DMS 273 treated with DMSO at 0.1 percent for 48 hours (cell line): ENCODE measurements around the gene GINS3.

Source experiments
- DNase-seq: peaks from one replicate; lab custom pipeline; 2025; lab: John Stamatoyannopoulos, UW

Gene GINS3

DNA sequence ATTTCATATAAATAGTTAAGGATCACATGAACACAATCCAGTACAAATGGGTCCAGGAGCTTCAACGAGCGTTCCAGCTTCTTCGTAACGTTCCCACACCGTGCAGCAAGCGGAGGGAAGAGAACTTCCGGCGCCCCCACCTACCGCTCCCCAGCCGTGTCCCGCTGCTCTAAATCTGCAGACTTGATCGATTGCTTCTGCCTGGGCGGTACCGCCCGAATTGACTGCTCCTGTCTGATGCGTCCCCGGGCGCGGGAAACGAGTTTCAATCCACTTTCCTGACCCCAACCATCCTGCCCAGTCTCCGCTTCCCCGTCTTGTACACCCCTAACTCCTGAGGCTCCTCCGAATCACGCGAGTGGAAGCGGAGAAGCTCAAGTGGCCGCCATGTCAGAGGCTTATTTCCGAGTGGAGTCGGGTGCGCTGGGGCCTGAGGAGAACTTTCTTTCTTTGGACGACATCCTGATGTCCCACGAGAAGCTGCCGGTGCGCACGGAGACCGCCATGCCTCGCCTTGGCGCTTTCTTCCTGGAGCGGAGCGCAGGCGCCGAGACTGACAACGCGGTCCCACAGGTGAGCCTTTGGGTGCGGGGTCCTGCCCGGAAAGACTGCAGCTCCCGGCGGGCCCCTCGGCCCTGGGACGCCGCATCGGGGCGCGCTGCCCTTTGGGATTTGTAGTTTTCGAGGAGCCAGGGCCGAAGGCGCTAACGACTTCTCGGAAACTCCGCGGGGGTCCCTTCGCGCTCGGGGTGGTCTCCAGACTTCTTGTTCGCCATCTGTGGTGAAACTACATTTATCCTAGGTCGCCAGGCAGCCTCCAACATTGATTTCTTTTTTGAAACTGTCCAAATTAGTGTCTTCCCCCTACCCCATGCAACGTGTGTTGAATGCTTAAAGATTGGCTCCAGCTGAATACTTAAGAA, at the start of gene GINS3:
TSS of gene GINS3 (plus strand) at position 257 of the 923 bp plus-strand sequence. CDS start at position 388, 131 bp downstream.
- DNase-seq: peak; percentile 71

DNA sequence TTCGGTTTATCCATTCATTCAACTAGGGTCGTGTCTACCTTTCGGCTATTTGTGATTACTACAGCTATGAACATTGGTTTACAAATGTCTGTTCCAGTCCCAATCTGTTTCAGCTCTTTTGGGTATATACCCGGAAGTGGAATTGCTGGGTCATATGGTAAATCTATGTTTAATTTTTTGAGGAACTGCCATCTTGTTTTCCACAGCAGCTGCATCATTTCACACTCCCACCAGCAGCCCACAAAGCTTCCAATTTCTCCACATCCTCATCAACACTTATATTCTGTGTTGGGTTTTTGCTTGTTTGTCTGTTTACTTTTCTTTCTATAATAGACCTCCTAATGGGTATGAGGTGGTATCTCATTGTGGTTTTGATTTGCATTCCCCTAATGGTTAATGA, 48.7 kb upstream of the GINS3 start:
- no peak for DNase-seq

DNA sequence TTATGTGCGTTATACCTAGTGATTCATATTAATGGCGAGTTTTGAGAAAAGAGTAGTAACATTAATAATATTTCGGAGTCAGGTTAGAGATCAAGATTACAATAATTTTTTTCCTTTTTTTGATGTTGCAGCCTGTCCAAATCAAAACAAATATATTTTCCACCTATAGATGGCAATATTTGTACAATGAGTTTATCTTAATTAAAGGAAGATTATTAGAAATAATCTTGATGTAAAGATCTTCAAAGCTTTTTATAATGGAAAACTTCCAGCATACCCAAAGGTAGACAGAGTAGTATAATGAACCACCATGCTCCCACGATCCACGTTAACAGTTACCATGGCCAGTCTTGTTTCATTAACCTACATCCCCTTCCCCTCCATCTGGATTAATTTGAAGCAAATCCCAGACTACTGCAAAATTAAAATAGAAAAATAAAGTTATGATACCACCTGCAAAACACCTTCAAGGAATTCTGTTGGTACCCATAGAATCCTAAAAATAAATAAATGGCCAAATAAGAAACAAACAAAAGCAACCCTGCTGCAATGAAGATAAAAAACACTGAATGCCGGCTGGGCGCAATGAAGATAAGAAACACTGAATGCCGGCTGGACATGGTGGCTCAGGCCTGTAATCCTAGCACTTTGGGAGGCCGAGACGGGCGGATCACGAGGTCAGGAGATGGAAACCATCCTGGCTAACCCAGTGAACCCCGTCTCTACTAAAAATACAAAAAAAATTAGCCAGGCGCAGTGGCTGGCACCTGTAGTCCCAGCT, 46.5 kb upstream of the GINS3 start:
- no peak for DNase-seq

DNA sequence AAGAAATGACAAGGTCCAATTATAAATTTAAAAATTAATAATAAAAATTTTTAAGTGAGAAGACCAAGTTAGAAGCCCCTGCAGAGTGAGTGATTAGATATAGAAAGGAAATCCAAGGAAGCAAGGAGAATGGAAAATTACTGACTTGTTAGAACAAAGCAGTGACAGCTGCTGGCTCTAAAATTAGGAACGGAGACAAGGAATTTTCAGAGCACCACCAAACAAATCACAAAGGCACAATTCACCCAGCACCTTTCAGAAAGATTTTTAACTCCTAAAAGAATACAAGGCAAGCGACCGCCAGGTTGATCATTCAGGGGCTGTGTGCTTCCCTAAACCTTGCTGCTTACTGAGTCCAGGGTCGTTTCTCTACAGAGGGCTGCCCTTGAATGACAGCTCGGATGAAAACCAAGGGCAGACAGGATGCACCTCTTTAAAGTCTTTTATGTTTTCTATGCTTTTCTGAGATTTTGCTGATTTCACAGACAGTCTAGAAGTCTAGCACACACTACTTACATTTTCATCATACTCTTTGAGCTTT, 45.4 kb upstream of the GINS3 start:
- DNase-seq: no peak

DNA sequence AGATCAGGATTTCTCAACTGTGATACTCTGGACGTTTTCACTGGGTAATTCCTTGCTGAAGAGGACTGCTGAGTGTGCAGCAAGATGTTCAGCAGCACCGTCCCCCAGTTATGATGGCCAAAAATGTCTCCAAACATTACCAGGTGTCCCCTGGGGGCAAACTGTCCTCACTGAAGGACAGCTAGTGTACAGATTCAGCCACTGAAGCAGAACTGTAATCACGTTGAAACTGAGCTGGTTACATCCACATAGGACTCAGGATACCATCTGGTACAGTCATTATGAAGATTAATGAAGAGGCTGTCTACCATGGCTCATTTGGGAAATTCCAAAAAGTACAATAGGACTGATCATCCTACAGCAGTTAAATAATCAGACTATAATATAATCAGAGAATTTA, 43.3 kb upstream of the GINS3 start:
- peak; percentile 5 for DNase-seq

DNA sequence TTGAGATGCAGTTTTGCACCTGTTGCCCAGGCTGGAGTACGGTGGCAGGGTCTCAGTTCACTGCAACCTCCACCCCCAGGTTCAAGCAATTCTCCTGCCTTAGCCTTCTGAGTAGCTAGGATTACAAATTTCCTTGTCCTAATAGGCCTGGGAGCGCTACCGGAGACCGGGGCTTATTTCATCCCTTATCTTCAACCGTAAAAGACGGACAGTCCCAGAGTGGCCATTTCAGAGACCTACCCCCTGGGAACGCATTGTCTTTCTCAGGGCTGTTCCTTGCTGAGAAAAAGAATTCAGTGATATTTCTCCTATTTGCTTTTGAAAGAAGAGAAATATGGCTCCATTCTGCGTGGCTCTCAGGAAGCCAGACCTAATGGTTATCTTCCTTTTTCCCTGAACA, 39.6 kb upstream of the GINS3 start:
- no peak for DNase-seq

DNA sequence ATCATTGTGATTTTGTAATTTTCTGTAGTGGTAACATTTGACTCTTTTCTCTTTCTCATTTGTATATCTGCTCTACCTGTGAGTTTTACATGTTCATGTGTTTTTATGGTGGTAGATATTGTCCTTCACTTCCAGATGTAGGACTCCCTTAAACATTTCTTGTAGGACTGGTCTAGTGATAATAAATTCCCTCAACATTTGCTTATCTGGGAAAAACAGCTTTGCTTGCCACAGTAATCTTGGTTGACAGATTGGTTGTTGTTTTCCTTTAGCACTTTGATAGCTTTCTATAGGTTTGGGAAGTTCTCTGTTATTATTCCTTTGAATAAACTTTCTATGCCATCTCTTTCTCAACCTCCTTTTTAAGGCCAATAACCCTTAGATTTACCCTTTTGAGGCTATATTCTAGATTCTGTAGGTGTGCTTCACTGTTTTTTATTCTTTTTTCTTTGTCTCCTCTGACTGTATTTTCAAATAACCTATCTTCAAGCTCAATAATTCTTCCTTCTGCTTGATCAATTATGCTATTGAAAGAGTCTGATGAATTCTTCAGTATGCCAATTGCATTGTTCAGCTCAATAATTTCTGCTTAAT, 32.1 kb upstream of the GINS3 start:
- no peak for DNase-seq

DNA sequence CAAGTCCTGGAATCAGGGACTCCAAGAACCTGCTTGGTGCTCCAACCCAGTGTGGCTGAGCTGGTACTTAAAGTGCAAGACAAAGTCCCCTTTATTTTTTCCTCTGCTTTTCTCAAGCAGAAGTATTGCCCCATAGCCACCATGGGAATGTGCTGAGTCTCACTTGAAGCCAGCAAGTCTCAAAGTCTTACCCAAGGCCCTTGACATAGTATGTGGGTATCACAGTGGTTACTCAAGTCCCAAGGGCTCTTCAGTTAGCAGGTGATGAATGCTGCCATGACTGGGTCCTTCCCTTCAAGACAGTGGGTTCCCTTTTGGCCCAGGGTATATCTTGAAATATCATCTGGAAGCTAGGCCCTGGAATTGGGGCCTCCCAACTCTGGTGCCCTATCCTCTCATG, 30.5 kb upstream of the GINS3 start:
- DNase-seq: no peak

DNA sequence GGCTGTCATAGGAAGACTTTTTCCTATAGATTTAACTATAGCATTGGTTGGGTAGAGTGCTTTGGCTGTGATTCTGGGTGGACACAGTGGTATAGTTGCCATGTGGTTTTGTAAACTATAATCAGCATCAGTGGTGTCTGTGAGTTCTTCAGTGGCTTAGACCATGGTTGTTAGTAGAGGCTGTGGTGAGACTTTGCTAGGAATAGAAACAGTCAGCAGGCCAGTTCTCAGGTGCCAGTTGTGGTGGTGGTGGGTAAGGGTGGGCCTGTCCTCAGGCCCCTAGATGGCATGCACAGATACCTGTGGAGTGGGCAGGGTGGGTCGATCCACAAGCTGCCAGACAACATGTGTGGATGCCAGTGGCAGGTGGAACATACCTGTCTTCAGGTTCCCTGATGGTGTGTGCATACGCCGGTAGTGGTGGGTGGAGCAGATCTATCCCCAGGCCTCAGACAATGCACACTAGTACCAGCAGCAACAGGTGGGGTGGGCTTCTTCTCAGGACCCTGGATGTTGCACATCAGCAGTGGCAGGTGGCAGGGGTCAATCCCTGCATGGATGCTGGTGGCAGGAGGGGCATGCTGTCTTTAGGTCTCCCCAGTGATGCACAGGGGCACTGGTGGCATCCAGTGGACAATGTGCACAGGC, 28.4 kb upstream of the GINS3 start:
- no peak for DNase-seq

DNA sequence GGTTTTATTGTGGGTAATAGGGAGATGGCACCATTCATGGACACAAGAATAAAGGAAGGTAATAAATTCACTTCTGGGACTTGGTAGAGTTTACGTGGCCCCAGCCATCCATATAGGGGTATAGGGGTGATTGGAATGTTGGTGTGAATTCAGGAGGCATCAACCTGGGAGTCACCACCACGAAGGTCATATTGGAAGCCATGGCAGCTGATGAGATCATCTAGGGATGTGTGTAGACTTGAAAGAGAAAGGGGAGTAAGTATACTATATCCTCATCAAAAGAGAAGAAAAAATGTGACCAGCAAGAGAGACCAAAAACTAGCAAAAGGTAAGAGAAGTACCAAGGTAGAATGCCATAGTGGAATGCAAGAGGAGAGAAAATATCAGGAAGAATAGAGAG, 26.6 kb upstream of the GINS3 start:
- DNase-seq: no peak

DNA sequence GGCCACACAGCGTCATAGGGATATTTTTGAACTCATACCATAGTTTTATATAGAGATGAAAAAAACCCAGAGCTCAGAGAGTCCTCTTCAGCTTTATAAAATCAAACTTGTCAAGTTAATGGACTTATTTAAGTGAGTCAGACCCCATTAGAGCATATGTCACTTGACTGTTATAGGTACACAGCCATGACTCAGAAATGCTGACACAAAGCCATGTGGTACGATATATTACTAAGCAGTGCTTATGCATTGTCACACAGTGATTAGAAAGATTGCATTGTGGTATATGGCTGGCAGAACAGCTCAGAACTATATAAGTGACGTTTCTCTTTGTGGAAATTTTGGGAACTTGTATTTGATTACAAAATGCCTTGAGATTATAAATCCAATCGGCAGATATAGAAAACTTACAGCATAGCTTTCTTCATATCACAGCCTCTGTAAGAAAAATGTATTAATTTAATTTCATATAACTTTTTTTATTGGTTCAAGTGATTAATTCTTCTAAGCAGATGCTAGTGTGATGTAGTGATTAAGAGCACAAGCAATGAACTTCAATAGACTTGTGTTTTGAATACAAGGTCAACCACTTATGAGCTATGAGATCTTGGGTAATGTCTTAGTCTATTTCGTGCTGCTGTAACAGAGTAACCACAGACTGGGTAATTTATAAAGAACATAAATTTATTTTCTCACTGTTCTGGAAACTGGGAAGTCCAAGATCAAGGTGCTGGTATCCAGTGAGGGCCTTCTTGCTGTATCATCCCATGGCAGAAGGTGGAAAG, 25.8 kb upstream of the GINS3 start:
- DNase-seq: no peak

DNA sequence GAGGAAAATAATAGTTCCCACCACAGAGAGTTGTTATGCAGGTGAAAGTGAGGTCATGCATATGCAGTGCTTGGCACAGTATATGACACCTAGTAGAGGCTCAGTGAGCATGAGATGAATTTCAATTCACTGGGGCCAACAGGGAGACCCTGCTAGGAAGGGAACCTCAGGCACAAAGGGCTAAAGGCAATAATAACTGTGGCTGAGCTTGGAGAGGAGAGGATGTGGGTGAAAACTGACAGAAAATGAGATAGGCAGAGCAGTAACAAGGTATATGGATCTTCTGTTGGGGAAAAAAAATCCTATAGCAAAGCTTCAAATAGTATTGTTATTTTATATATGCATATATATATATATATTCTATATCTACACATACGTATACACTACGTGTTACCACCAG, 25.0 kb upstream of the GINS3 start:
- DNase-seq: no peak

DNA sequence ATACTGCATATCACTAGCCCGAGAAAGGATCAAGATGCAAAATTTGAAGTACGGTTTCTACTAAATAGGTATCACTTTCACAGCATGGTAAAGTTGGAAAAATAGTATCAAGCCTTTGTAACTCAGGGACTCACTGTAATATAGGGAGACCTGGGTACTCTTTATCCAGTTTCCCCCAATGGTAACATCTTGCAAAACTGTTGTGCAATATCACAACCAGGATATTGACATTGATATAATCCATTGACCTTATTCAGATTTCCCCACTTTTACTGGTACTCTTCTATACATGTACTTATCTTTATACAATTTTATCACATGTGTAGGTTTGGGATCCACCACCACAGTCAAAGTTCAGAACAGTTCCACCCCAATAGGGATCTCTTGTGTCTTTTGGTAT, 20.4 kb upstream of the GINS3 start:
- no peak for DNase-seq

DNA sequence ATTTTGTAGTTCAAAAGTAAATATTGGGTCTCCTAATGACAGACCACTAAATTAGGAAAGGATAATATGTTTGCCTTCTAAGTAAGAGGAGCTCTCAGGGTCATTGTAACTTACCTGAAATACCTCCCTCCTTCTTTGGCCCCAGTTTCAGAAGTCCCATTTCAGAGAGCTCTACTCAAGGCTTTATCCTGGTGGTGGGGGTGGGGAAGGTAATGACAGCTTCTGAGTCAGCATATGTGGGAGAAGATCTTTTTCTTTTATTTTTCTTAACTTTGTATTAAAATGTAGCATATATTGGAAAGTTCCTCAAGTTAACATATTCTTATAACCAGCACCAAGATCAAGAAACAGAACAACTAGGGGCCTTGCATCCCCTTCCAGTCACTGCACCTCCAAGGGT, 16.9 kb upstream of the GINS3 start:
- no peak for DNase-seq

DNA sequence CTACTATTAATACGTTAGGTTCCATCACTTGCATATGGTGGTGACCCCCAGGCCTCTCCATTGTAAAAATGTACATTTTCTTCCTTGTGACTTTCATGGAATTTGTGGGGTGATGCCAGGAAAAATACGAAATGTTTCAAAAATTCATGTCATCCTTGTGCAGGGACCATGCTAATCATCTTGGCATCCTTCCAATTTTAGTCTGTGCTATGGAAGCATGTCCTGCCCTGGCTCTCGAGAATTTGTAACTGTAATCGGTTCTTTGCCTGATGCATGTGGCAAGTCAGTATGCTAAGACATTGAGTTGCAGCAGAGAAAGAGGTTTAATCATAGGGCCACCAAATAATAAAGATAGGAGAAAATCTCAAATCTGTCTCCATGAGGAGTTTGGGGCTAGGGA, 14.3 kb upstream of the GINS3 start:
- DNase-seq: no peak

DNA sequence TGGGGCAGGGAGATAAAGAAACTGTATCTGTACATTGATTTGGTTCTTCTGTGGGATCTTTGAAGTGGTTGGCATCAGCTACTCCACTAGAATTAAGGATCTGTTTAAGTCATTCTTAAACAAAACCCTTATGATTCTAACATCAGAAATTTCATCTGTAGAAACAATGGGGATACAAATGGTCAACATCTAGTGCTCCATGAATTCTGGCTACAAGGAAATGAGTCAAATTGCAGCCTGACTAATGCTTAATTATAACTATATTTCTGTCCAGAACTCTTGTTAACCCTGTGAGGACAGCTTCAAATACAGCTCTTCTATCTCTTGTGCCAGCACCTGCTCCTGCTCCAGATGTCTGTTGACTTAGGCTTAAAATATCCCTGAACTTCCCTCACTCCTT, 13.9 kb upstream of the GINS3 start:
- DNase-seq: no peak

DNA sequence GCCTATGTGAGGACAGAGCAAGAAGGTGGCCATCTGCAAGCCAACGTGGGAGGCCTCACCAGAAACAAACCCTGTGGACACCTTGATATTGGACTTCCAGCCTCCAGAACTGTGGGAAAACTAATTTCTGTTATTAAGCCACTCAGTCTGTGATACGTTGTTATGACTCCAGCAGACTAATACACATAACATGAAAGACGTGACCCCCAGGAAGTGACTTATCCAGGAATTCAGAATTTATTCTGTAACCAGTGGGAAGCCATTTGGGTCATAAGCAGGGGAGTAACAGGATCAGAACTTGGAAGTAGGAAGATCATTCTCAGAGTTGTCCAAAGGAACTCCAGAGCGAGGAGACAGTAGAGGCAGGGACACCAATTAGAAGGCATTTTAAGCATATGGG, 12.5 kb upstream of the GINS3 start:
- DNase-seq: no peak

DNA sequence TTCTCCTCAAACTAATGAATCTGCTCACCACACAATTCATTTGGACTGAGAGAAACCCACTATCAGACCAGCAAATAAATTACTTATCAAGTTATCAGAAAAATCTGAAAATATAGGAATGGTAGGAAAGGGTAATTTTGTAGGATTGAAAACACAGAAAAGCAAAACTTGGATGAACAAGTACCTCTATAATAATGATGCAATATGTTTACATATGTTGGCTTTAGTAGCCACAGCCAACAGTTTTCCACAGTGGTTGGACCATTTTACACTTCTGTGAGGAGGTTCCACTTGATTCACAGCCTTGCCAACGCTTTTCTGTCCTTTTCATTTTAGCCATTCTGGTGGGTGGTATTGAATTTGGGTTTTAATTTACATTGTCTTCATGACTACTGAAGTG, 10.6 kb upstream of the GINS3 start:
- no peak for DNase-seq

DNA sequence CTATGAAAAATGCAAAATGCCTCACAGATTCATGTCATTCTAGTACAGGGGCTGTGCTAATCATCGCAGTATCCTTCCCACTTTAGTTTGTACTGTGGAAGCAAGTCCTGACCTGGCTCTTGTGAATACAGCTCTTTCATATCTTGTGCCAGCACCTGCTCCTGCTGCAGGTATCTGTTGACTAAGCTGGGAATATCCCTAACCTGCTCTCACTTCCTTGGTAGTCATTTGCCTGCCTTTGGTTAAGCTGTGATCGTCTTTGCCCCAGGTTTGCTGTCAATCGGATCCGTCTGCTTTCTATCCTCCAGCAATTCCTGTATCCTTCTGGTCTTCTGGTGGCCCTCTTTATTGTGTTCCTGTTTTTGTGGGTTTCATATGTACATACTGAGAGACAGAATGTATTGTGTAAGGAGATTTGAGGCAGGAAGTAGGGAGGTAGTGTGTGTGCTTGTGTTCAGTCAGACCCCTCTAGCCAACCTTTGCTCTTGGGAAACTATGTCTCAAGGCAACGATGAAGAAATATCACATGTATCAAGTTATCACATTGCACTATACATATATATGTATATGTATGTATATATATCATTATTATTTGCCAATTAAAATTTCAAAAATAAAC, 7.7 kb upstream of the GINS3 start:
- no peak for DNase-seq

DNA sequence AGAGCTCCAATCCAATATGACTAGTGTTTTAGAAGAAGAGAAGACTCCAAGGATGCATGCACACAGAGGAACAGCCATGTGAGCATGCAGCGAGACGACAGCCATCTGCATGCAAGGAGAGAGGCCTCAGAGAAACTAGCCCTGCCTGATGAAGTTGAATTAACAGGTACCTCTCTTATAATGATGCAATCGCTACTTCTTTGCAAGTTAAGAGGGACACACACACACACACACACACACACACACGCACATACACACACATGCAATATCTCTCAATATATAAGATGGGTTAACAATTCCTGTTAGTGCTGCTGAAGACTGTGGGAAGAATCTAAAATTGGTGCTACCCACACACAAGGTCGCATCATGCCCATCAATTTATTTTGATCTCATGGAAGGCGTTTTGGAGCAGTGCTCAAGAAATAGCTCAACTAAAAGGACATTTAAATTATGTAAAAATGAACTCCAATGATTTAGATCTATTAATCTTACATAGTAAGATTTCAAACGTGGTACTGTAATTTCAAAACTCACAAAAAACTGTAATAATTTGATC, 7.0 kb upstream of the GINS3 start:
- DNase-seq: no peak

DNA sequence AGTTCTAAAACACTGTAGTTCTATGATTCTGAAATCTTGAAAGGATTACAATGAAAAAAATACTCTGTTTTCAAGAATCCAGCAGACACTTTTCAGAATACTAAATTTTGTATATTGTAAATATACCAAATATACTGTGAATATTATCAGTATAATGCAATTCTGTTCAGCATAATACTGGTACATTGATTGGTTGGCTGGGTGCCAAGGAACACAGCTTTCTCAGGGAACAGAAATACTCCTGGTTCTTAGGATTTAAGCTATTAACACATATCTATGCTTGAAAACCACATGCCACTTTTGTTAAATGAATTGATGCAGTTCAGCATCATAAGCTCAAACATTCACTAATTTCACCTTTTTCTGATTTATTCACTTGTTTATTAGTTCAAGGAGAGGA, 2.5 kb upstream of the GINS3 start:
- DNase-seq: no peak
